Measurements from ENCODE around the gene TTC32.

The TTC32 gene

GRCh38 chr2:19848029-19848750, 53.6 kb downstream of the TTC32 start:
- DNase-seq = no peak

GRCh38 chr2:19847486-19847885, 54.3 kb downstream of the TTC32 start:
- DNase-seq = no peak

Measured in activated CD4-positive, alpha-beta T cell treated with anti-CD3 and anti-CD28 coated beads, Interleukin-2, amount 50 U/mL, for 4 hours (primary cell).